Transverse colon (tissue), 4 donors: ENCODE measurements around the gene SCRT2.

ENCODE experiments used
- CTCF ChIP-seq, 5 experiments: fragments of 200-600 bp in 3 of 5; fragments of 450-650 bp in 2 of 5; sonication (generic) in 3 of 5; IDR thresholded peaks; 1 replicate in 2 of 5; 2 replicates in 3 of 5; pipeline ENCODE4 v1.5.1; 2016 to 2017; ENCODE audit warnings: antibody characterized with exemption in 5 of 5, inconsistent platforms in 3 of 5, mild to moderate bottlenecking in 2 of 5, moderate library complexity in 1 of 5
- POLR2A ChIP-seq: fragments of 450-650 bp; IDR thresholded peaks from one replicate; pipeline ENCODE4 v1.6.1; 2016; ENCODE audit warnings: antibody characterized with exemption, mild to moderate bottlenecking, moderate library complexity
- POLR2AphosphoS5 ChIP-seq, 3 donors: sonication (generic); formaldehyde crosslinking; IDR thresholded peaks; one replicate each; pipeline ENCODE4 v1.6.1; 2016; ENCODE audit warnings: antibody characterized with exemption in 3 of 3

DNA sequence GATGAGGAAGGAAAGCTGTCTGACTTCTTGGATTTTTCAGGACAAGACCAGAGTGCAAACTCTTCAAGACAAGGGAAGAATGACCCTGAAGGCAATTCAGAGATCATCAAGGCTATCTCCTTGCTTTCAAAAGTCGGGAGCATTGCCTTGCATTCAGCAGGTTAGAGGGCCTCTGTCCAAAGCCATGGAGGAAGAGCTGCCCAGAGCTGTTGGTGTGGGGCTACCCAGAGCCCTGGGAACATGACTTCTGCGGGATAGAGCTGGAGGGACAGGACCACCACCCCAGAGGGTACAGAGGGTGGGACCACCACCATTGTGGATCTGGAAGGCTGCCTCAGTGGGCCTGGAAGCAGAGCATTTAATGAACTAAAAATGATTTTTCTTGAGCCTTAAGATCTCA lies 17.4 kb downstream of the SCRT2 start:
- TF ChIP-seq CTCF (IDR thresholded peaks at IDR 0.05) (no peak), POLR2AphosphoS5 (IDR thresholded peaks at IDR 0.05) (no peak), POLR2A (no peak)
